T follicular helper cell (primary cell): ENCODE results near the gene FAAH2.
"Not testable (repeated sequence)": the region's sequence is repeated elsewhere in the genome, so short reads cannot be mapped to it uniquely, and the experiment has no call there.

ENCODE experiments used
- DNase-seq: peaks from one replicate; pipeline ENCODE4 v3.0.0-alpha.2; 2020; ENCODE audit warnings: low read depth
- total RNA-seq, 2 experiments: gene quantifications; one replicate each; lab custom pipeline; 2026; lab: John Stamatoyannopoulos, UW

FAAH2 gene, protein sequence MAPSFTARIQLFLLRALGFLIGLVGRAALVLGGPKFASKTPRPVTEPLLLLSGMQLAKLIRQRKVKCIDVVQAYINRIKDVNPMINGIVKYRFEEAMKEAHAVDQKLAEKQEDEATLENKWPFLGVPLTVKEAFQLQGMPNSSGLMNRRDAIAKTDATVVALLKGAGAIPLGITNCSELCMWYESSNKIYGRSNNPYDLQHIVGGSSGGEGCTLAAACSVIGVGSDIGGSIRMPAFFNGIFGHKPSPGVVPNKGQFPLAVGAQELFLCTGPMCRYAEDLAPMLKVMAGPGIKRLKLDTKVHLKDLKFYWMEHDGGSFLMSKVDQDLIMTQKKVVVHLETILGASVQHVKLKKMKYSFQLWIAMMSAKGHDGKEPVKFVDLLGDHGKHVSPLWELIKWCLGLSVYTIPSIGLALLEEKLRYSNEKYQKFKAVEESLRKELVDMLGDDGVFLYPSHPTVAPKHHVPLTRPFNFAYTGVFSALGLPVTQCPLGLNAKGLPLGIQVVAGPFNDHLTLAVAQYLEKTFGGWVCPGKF
- total RNA-seq = 17.3 to 18.3 reads per million in 2 experiments

- DNase-seq = peak; percentile 74
Observed at GRCh38 chrX:57286507-57287251, at the start of gene FAAH2. Gene FAAH2, plus strand, starts transcription at chrX:57286706. Its CDS starts 120 bp downstream, at chrX:57286826.

DNA sequence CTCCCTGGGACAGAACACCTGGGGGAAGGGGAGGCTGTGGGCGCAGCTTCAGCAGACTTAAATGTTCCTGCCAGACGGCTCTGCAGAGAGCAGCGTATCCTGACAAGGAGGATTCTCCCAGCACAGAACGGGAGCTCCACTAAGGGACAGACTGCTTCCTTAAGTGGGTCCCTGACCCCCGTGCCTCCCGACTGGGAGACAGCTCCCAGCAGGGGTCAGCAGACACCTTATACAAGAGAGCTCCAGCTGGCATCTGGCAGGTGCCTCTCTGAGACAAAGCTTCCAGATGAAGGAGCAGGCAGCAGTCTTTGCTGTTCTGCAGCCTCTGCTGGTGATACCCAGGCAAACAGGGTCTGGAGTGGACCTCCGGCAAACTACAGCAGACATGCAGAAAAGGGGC is 44.5 kb upstream of the FAAH2 start:
- DNase-seq = no peak

DNA sequence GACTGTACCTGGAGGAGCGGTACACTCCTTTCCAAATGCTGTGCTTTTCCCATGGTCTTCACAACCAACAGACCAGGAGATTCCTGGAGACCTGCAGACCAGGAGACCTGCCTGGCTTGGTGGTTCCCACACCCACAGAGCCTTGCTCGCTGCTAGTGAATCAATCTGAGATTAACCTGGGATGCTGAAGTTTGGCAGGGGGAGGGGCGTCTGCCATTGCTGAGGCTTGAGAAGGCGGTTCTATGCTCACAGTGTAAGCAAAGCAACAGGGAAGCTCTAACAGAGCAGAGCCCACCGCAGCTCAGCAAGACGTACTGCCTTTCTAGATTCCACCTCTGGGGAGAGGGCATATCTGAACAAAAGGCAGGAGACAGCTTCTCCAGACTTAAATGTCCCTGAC is 34.5 kb upstream of the FAAH2 start:
- no peak for DNase-seq

DNA sequence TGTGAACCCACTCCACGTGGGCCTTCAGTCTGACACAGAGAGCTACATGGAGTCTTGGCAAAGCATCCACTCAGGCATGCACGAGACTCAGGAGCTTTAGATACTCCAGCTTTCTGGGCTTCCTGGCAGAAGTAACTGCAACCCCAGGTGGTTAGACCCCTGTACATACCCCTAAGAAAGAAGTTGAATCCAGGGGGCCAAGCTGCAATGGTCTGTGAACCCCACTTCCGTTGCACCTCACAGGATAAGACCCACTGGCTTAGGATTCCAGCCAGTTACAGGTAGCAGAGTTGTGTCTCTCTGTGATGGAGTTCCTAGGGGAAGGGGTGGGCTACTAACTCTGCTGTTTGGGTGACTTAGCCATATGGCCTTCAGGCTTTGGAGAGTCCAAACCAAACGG is 21.4 kb upstream of the FAAH2 start:
- no peak for DNase-seq

DNA sequence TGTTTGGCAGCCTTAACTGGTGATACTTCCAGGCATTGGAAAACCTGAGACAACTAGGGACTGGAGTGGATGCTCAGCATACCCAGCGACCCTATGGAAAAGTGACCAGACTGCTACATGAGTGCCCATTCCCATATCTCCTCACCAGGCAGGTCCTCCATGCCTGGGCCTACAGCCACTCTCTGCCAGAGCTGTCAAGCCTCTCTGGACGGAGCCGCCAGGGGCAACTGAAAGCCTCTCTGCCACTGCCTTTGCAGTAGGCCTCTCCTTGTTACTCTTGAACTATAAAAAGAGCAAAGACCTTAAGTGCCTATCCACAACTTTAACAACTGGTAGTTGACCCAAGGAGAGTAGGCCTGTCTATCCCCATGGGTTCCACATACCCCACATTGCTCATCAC is 20.2 kb upstream of the FAAH2 start:
- no peak for DNase-seq

- no peak for DNase-seq
Observed at GRCh38 chrX:57266871-57267270, 19.6 kb upstream of the FAAH2 start.

GRCh38 chrX:57267308-57267707 is 19.2 kb upstream of the FAAH2 start:
- no peak for DNase-seq

GRCh38 chrX:57270980-57271379 is 15.5 kb upstream of the FAAH2 start:
- no peak for DNase-seq

- DNase-seq = no peak
Observed at GRCh38 chrX:57282568-57282967, 3.9 kb upstream of the FAAH2 start.

GRCh38 chrX:57285001-57285400 is 1.5 kb upstream of the FAAH2 start:
- DNase-seq = no peak

DNA sequence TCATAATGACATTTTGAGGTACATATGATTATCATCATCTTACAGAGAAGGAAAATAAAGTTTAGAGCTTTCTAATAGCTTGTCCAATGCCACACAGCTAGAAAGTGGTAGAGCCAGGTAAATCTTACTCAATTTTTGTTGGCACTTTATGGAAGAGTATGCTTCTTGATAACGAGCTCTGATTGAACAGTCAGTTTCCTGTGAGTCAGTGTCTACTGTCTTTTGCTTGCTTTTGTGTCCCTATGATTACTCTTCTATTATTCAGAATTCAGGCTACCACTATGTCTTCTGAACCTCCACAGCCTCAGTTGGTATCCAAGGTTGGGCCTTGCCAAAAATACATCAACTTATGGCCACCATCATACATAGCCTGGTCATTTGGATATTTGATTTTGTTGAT is 2.6 kb downstream of the FAAH2 start:
- DNase-seq = no peak

DNA sequence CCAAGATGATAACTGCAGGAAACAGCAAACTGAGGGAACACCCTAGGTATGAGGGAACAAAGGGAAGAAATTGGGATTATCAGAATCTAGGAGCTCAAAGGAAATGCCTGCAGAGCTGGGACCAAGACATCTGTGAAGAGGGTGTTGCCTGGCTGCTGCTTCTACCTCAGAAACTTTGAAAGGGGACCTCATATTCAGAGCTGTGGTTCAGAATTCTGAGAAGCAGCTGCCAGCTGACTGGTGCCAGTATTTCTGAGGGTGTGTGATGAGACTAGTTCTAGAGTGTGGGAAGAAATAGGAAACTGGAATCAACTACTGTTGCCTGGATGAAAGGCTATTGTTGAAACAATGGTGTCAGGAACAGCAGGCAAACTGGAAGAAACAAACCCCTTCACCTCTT is 8.5 kb downstream of the FAAH2 start:
- DNase-seq = no peak

GRCh38 chrX:57295679-57296078 is 9.2 kb downstream of the FAAH2 start:
- not testable (repeated sequence) for DNase-seq

- DNase-seq = no peak
Observed at GRCh38 chrX:57313583-57314215, 27.2 kb downstream of the FAAH2 start.

- DNase-seq = no peak
Observed at GRCh38 chrX:57329008-57329407, 42.5 kb downstream of the FAAH2 start.

- DNase-seq = not testable (repeated sequence)
Observed at GRCh38 chrX:57335790-57336189, 49.3 kb downstream of the FAAH2 start.

GRCh38 chrX:57353472-57354132 is 67.1 kb downstream of the FAAH2 start:
- no peak for DNase-seq

DNA sequence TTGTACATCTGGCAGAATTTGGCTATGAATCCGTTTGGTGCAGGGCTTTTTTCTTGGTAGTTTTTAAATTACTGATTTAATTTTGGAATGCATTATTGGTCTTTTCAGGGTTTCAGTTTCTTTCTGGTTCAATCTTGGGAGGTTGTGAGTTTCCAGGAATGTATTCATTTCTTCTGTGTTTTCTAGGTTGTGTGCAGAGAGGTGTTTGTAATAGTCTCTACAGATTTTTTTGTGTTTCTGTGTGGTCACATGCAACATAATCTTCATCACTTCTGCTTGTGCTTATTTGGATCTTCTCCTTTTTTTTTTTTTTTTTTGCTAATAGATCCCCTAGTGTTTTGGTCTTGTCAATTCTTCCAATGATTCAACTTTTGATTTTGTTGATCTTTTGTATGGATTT is 77.6 kb downstream of the FAAH2 start:
- DNase-seq = no peak

DNA sequence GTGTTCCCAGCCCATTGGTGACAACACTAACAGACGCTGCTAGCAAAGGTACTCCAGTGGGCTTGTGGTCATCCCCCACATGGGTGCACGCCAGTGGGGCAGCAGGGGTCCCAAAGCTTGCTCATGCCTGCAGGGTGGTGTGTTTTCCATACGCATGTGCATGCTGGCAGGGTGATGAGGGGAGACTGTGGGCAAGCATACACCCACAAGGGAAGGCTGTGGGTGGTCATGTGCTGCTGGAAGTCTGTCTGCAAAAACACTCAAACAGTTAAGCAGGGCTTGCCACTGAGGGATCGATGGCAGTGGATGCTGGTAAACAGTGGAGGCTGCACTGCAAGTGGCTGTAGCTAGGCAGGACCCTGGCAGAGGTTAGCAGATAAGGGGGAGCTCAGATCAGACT is 79.9 kb downstream of the FAAH2 start:
- no peak for DNase-seq

DNA sequence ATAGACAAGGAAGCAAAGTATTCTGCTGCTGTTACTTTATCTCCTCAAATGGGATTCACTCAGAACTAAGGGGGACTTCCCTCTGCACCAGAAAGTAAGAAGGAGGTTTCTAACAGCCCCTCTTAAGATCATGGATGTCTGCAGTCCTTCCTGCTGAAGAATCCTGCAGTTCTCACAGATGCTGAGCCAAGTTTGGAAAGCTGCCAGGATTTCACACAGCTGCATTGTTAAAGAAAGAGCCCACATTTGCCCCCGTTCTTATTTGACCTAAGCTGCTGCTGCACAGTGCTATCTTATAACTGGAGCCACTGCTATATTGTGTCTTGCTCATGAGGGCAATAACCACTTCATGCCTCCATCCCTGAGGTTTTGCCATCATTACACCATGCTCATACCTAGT is 81.1 kb downstream of the FAAH2 start:
- no peak for DNase-seq

GRCh38 chrX:57368158-57368557 is 81.7 kb downstream of the FAAH2 start:
- no peak for DNase-seq

- no peak for DNase-seq
Observed at GRCh38 chrX:57379296-57379695, 92.8 kb downstream of the FAAH2 start.
